PC-9 (cell line): Measurements from ENCODE around the gene SLC1A7. TPM values are rescaled to one million over a fixed set of nuclear protein-coding genes. Genes with fewer than 3 reads are reported as not detected.

Source experiments
- BruUV-seq: library from RNA; stranded (reverse); fragments of 400-500 nt; replicated peaks from 2 replicates; lab custom pipeline; 2021; lab: Mats Ljungman, UMichigan
- CTCF ChIA-PET: fragments of 300-600 bp; sonication (Branson Sonifier 250); formaldehyde crosslinking; loops from one replicate; lab custom pipeline; 2022; ENCODE audit warnings: antibody characterized with exemption; lab: Charles Lee
- POLR2A ChIA-PET: fragments of 300-600 bp; sonication (Branson Sonifier 250); formaldehyde crosslinking; loops from one replicate; lab custom pipeline; 2022; ENCODE audit warnings: antibody characterized with exemption; ENCODE audit not compliant: unreplicated experiment; lab: Charles Lee
- DNase-seq, 2 experiments: peaks; one replicate each; pipeline versions ENCODE4 v3.0.0 to v3.0.0-alpha.2; 2015 to 2022; ENCODE audit warnings: mixed read lengths in 1 of 2
- H2AFZ ChIP-seq: fragments of 200-600 bp; sonication (generic); 2 replicates; pipeline ENCODE4 v1.8.1; 2017; ENCODE audit warnings: antibody characterized with exemption
- H3F3A ChIP-seq: fragments of 200-600 bp; sonication (generic); 2 replicates; pipeline ENCODE4 v1.8.1; 2017; ENCODE audit warnings: antibody characterized with exemption, mild to moderate bottlenecking, low read depth; ENCODE audit not compliant: insufficient read depth
- H3K27ac ChIP-seq: fragments of 200-600 bp; sonication (generic); 2 replicates; pipeline ENCODE4 v1.6.1; 2016; ENCODE audit warnings: mixed run types
- H3K27me3 ChIP-seq: fragments of 200-600 bp; sonication (generic); 2 replicates; pipeline ENCODE4 v1.6.1; 2016; ENCODE audit warnings: low read depth, mixed run types; ENCODE audit not compliant: insufficient read depth
- H3K36me3 ChIP-seq: fragments of 200-600 bp; sonication (generic); 2 replicates; pipeline ENCODE4 v1.6.1; 2016; ENCODE audit warnings: low read depth, mixed run types
- H3K4me1 ChIP-seq: fragments of 200-600 bp; sonication (generic); replicated peaks from 2 replicates; pipeline ENCODE4 v1.6.1; 2016; ENCODE audit warnings: mixed run types; ENCODE audit not compliant: insufficient read depth
- H3K4me2 ChIP-seq: fragments of 200-600 bp; sonication (generic); 2 replicates; pipeline ENCODE4 v1.6.1; 2017; ENCODE audit warnings: mixed run types
- H3K4me3 ChIP-seq: fragments of 200-600 bp; sonication (generic); 2 replicates; pipeline ENCODE4 v1.6.1; 2016; ENCODE audit warnings: mixed run types
- H3K79me2 ChIP-seq: fragments of 200-600 bp; sonication (generic); 2 replicates; pipeline ENCODE4 v1.6.1; 2017; ENCODE audit warnings: low read depth, mixed run types
- H3K9me2 ChIP-seq: fragments of 200-600 bp; sonication (generic); 2 replicates; pipeline ENCODE4 v1.8.1; 2017; ENCODE audit warnings: mild to moderate bottlenecking; ENCODE audit not compliant: insufficient read depth
- H3K9me3 ChIP-seq: fragments of 200-600 bp; sonication (generic); 2 replicates; pipeline ENCODE4 v1.8.1; 2016; ENCODE audit warnings: low read depth; ENCODE audit not compliant: insufficient read depth
- H4K20me1 ChIP-seq: fragments of 200-600 bp; sonication (generic); 2 replicates; pipeline ENCODE4 v1.8.1; 2017; ENCODE audit not compliant: insufficient read depth
- EZH2 ChIP-seq: fragments of 200-600 bp; sonication (generic); IDR thresholded peaks from 2 replicates; pipeline ENCODE4 v1.8.0; 2017; ENCODE audit warnings: antibody characterized with exemption, low read depth
- intact Hi-C: fragments of 100-400 bp; cut with micrococcal nuclease; formaldehyde crosslinking; loops from one replicate; pipeline ENCODE4 v1.10.0; 2022; ENCODE audit not compliant: unreplicated experiment
- total RNA-seq: library from RNA; stranded (reverse); gene quantifications from 2 replicates; pipeline ENCODE4 v1.2.3, GENCODE V29; 2021
- TF ChIP-seq, protein P1 (sequence below): fragments of 200-600 bp; sonication (generic); conservative IDR thresholded peaks from 2 replicates; pipeline ENCODE4 v1.6.1; 2017; ENCODE audit warnings: mixed run types, antibody characterized with exemption, mild to moderate bottlenecking, moderate library complexity

SLC1A7 gene
- total RNA-seq, 1 experiment from 2014 or later: not detected

DNA sequence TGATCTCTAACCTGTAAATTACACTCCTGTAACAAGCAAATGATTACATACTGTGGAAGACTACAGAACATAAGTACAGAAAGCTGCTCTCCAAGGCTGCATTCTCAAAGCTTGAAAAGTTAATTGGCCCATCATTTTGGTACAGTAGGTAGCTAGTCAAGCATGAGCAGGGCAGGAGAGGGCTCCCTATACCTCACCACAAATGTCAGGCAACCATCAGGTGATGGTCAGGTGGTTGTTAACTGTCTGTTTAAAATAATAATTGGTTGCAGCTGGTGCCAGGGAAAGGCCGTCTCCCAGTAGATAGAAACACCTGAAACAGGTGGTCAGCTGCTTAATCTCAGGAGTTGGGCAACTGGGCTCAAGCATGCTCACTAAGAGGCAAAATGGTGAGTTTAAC lies 13.1 kb upstream of the SLC1A7 start:
- Histone ChIP-seq H4K20me1 (no peaks in the 10 kb centered on the region), H3K36me3 (no peaks in the 10 kb centered on the region), H3K9me3 (no peaks in the 10 kb centered on the region), H3K9me2 (no peaks in the 10 kb centered on the region), H3K27ac (no peak overlapping the region), H3K27me3 (no peaks in the 10 kb centered on the region), H2AFZ (no peak overlapping the region), H3K79me2 (no peaks in the 10 kb centered on the region), H3K4me3 (no peak overlapping the region), H3K4me1 (no peaks in the 10 kb centered on the region), H3F3A (no peaks in the 10 kb centered on the region), H3K4me2 (no peak overlapping the region)
- ChIA-PET POLR2A (no interaction called here), CTCF (no interaction called here)
- no peak for DNase-seq
- intact Hi-C loops: no loop called here
- no peak for TF ChIP-seq EZH2
- TF ChIP-seq, protein P1, sequence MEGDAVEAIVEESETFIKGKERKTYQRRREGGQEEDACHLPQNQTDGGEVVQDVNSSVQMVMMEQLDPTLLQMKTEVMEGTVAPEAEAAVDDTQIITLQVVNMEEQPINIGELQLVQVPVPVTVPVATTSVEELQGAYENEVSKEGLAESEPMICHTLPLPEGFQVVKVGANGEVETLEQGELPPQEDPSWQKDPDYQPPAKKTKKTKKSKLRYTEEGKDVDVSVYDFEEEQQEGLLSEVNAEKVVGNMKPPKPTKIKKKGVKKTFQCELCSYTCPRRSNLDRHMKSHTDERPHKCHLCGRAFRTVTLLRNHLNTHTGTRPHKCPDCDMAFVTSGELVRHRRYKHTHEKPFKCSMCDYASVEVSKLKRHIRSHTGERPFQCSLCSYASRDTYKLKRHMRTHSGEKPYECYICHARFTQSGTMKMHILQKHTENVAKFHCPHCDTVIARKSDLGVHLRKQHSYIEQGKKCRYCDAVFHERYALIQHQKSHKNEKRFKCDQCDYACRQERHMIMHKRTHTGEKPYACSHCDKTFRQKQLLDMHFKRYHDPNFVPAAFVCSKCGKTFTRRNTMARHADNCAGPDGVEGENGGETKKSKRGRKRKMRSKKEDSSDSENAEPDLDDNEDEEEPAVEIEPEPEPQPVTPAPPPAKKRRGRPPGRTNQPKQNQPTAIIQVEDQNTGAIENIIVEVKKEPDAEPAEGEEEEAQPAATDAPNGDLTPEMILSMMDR: no peak
- no TSS peak for BruUV-seq

DNA sequence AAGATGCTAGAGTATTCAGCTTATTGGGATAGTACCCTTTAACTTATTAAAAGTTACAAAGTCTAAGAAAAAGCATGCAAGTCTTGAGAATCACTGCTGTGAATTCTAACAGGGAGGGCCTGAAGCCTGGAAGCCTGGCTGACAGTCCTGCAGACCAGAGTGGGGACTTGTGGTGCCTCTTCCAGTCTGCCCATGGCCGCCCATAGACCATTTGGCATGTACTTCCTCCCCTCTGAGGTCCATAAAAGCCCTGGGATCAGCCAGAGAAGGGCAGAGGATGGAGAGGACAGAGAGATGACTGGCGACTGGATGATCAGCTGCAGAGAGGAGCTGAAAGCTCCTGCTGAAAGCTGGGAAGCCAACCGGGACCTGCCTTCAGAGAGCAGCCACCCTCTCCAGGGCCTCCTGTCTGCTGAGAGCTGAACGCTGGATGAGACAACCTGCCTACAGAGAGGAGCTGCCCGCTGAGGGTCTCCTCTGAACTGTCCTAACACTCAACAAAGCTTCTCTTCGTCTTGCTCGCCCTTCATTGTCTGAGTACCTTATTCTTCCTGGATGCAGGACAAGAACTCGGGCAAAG lies 12.5 kb upstream of the SLC1A7 start:
- Histone ChIP-seq H3K79me2 (no peaks in the 10 kb centered on the region), H4K20me1 (no peaks in the 10 kb centered on the region), H3K27me3 (no peaks in the 10 kb centered on the region), H3K9me2 (no peaks in the 10 kb centered on the region), H3K4me3 (no peak overlapping the region), H3K27ac (no peak overlapping the region), H2AFZ (no peak overlapping the region), H3K4me2 (no peak overlapping the region), H3K9me3 (no peaks in the 10 kb centered on the region), H3K36me3 (no peaks in the 10 kb centered on the region), H3K4me1 (no peaks in the 10 kb centered on the region), H3F3A (no peaks in the 10 kb centered on the region)
- no peak for TF ChIP-seq EZH2
- TF ChIP-seq, protein P1: no peak
- BruUV-seq: no TSS peak
- POLR2A ChIA-PET: no interaction called here
- CTCF ChIA-PET: no interaction called here
- DNase-seq: no peak
- intact Hi-C loops: no loop called here

DNA sequence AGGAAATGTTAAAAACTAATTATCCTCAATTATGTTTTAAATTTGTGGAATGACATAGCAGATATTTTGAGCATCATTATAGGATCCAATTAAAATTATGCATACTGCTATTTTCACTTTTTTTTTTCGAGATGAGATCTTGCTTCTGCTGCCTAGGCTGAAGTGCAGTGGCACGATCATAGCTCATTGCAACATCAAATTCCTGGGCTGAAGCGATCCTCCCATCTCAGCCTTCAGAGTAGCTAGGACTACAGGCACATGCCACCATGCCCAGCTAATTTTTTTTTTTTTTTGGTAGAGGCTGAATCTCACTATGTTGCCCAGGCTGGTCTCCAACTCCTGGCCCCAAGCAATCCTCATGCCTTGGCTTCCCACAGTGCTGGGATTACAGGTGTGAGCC lies 11.3 kb upstream of the SLC1A7 start:
- no peak for DNase-seq
- Histone ChIP-seq H3K9me2 (no peaks in the 10 kb centered on the region), H3K4me3 (no peak overlapping the region), H3K36me3 (no peaks in the 10 kb centered on the region), H3K27me3 (no peaks in the 10 kb centered on the region), H3F3A (no peaks in the 10 kb centered on the region), H2AFZ (no peak overlapping the region), H3K4me1 (no peaks in the 10 kb centered on the region), H3K79me2 (no peaks in the 10 kb centered on the region), H3K9me3 (no peaks in the 10 kb centered on the region), H3K4me2 (no peak overlapping the region), H4K20me1 (no peaks in the 10 kb centered on the region), H3K27ac (no peak overlapping the region)
- intact Hi-C loops: no loop called here
- CTCF ChIA-PET: interaction anchor here (0.6 kb wide), 1 partner anchor 26 kb away, joined by 3 read pairs; no protein-coding TSS in a partner anchor
- TF ChIP-seq EZH2: no peak
- TF ChIP-seq, protein P1: no peak
- no TSS peak for BruUV-seq
- POLR2A ChIA-PET: no interaction called here
